ENCODE measurements around the gene GDF9.
"Not testable (repeated sequence)": the region's sequence is repeated elsewhere in the genome, so short reads cannot be mapped to it uniquely, and the experiment has no call there.

Gene GDF9

DNA sequence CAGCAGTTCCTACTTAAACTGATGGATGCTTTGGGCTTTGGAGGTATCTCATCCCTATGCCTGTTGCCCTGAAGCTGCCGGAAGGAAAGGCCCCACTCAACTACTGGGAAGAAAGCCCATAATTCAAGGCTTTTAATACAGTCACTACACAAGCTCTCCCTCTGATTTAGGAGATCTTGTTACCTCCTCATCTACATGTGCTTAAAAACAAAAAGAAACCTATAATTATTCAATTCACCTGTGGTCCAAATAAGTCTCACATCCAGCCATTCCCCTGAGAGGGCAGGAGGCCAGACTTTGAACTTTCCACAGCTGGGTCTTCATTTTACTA, 6.5 kb upstream of the GDF9 start:
- DNase-seq: no peak

- no peak for DNase-seq
Observed at GRCh38 chr5:132871459-132872284, 5.4 kb upstream of the GDF9 start.

- DNase-seq: no peak
Observed at GRCh38 chr5:132870801-132871200, 4.5 kb upstream of the GDF9 start.

DNA sequence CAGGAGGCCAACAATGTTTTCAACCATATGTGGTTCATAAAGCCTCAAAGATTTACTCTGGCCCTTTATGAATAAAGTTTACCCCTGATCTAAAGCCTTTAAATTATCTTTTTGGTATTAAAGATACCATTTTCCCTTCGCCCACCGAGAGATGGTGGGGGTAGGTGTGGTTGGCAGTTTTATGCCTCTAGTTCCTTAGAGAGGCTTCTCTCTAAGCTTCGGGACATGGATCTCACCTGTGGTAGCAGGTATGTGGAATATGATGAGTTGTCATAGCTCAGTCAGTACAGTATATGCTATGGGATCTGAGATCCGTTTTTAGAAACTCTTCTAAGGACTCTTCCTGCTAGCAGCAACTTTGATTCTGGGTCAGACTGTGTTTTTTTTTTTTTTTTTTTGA, 2.5 kb upstream of the GDF9 start:
- no peak for DNase-seq

DNA sequence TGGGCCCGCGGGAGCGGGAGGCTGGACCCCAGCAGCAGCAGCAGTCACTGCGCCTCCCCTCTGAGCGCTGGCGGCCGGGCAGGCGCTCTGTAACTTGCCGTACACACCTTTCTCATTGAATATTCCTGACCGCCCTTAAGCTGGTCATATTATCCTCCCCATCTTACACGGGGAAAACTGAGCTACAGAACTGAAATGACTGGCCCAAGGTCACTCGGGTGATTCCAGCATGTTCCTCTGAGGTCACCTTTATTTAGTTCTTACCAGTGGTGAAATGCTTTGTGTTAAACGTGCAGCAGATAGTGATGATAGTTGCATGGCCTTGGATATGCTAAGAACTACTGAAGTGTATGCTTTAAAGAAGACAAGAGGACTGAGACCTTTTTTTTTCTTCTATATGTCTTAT, 780 bp upstream of the GDF9 start:
- no peak for DNase-seq

DNA sequence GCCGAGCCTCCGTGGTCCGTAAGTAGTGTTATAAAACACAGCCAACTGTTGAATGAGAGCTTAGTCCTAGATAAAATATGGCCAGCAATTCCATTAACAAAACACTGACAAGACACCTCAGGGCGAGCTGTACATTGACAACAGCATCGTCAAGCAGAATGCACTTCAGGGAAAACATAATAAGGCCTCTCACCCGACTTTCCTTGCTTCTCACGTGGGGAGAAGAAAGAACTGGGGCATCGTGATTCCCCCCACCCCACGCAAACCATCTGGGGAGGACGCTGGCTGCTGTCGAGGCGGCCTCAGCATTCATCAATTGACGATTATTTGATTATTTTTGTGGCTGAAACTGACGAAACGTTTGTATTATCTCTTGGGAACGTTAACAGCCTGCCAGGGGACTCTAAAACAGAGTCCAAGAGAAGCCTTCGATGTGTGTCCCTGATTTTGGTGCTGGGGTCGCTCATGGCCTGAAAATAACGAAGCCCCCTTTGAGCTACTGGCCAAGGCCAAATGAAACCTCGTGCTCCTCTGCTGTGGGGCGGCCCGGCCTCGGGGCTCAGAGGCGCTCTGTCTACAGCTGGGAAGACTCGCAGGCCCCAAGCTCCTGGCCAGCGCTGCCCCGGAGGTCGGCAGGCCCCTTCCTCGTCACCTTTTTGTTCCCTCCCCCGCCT, 464 bp downstream of the GDF9 start:
- peak in 2 of 51 donors; percentile 24 to 41 for DNase-seq

DNA sequence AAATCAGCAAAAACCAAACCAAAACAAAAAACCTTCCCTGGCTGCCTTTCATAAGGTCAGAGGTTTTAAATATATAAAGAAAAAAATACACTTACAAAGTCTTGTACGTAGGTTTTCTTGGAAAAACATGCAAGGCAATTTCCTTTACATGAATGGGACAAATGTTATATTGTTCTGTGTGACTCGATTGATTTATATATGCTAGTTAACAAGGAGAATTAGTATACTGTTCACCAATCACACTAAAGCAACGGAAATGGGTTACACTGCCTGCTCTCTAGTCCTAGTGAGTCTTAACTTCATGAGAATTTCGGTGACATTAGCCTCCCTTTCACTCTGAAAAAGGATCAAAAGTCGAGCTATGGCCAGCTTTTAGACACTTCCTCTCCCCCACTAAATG, 5.5 kb downstream of the GDF9 start:
- no peak for DNase-seq

- DNase-seq: no peak
Observed at GRCh38 chr5:132859889-132860437, 6.3 kb downstream of the GDF9 start.

- no peak for DNase-seq
Observed at GRCh38 chr5:132856011-132856410, 10.3 kb downstream of the GDF9 start.

DNA sequence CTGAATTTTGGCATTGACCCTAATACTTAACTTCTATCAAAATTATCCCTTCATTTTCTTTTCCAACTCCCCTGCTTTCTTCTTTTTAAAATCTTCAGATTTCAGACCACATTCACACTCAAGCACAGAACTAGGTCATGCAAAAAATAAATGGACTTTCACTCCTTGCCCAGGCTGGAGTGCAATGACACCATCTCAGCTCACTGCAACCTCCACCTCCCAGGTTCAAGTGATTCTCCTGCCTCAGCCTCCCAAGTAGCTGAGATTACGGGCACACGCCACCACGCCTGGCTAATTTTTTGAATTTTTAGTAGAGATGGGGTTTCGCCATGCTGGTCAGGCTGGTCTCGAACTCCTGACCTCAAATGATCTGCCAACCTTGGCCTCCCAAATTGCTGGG, 11.3 kb downstream of the GDF9 start:
- not testable (repeated sequence) for DNase-seq

GRCh38 chr5:132854301-132854700, 12.0 kb downstream of the GDF9 start:
- no peak for DNase-seq

- no peak for DNase-seq
Observed at GRCh38 chr5:132853790-132854189, 12.5 kb downstream of the GDF9 start.

- no peak for DNase-seq
Observed at GRCh38 chr5:132853323-132853722, 12.9 kb downstream of the GDF9 start.

- no peak for DNase-seq
Observed at GRCh38 chr5:132850066-132850465, 16.2 kb downstream of the GDF9 start.

DNA sequence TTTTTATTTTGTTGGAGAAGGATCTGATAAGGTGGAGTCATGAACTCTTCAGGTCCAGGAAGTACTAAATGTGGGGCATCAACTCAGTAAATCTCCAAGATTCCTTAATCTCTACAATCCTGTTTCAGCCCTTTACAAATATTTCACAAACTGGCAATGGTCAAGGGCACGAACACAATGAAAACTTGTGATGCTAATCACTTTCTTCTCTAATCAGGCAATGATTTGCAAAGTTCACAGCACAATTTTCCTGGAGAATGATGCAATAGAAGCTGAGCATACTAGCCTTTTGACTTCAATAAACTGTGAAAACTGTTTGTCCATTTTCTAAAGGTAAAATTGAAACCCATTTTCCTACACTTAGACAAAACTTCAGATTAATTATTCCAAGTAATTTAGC, 16.9 kb downstream of the GDF9 start:
- no peak for DNase-seq

- no peak for DNase-seq
Observed at GRCh38 chr5:132848270-132848669, 18.0 kb downstream of the GDF9 start.

DNA sequence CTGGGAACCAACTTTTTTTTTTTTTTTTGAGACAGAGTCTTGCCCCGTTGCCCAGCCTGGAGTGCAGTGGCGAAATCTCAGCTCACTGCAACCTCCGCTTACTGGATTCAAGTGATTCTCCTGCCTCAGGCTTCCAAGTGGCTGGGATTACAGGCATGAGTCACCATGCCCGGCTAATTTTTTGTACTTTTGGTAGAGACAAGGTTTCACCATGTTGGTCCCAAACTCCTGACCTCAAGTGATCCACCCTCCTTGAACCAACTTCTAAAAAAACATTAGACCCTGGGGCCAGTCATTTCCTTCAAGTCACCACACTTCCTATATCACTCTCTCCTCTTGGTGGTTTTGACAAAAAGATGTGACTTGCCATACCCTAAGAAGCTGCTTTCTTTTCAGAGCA, 25.0 kb downstream of the GDF9 start:
- DNase-seq: peak in 1 of 51 donors; percentile 20

DNA sequence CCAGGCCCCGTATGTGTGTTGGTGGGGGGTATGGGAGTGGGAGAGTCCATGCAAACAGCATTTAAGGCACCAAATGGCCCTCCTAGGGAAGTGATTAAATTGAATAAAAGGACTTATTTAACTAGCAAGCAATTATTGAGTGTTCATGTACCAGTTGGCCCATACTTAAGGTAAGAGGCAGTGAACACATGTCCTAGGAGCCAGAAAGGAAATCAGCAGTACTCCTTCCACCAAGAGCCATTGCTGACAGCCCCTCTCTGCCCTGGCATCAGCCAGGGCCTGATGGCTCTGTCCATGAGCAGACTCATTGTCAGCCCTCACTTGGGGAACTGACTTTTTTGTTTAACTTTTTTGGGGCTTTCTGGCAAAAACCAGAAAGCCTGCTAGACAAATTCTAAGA, 25.4 kb downstream of the GDF9 start:
- DNase-seq: no peak

DNA sequence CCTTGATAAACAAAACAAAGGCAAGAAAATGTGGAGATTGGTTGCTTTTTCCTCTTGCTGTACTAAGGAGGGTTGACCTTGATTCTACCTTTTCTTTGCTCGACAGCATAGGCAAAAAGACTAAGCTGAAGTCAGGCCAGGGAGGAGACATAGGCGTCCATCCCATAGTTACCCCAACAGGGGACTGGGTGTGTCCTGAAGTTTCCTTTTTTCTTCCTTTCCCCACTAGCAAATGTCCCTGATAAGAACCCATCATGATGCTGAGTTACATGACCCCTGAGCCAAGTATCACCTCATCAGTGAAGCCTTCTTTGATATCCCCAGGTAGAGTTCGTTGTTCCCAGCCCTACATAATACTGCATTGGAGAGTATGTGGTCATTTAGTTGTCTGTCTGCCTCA, 26.0 kb downstream of the GDF9 start:
- no peak for DNase-seq

- DNase-seq: no peak
Observed at GRCh38 chr5:132839426-132840301, 26.6 kb downstream of the GDF9 start.

GRCh38 chr5:132838516-132839282, 27.6 kb downstream of the GDF9 start:
- no peak for DNase-seq
